ENCODE measurements around the gene U2AF1L4.

GRCh38 chr19:35740108-35740422 is 5.2 kb downstream of the U2AF1L4 start:
- TF ChIP-seq POLR2AphosphoS5 (IDR thresholded peaks at IDR 0.05; ENCODE audit: insufficient read depth in 1 of 2, low read depth in 1 of 2) (no peak), POLR2A (IDR thresholded peaks at IDR 0.05) (peak in 1 of 2 donors; percentile 16), CTCF (IDR thresholded peaks at IDR 0.05) (no peak)
